Prostate gland (tissue), 2 donors: ENCODE measurements around the gene APOBEC4.

Source experiments
- POLR2A ChIP-seq: fragments of 450-650 bp; IDR thresholded peaks from one replicate; pipeline ENCODE4 v1.6.1; 2016; ENCODE audit warnings: antibody characterized with exemption, mild to moderate bottlenecking
- POLR2AphosphoS5 ChIP-seq: sonication (generic); formaldehyde crosslinking; IDR thresholded peaks from one replicate; pipeline ENCODE4 v1.6.1; 2017; ENCODE audit warnings: antibody characterized with exemption
- TF ChIP-seq, protein P1 (sequence below), 4 experiments: fragments of 200-600 bp in 2 of 4; fragments of 450-650 bp in 2 of 4; sonication (generic) in 2 of 4; IDR thresholded peaks; 1 replicate in 3 of 4; 2 replicates in 1 of 4; pipeline ENCODE4 v1.5.1; 2016 to 2019; ENCODE audit warnings: antibody characterized with exemption in 4 of 4, mild to moderate bottlenecking in 2 of 4, moderate library complexity in 2 of 4

DNA sequence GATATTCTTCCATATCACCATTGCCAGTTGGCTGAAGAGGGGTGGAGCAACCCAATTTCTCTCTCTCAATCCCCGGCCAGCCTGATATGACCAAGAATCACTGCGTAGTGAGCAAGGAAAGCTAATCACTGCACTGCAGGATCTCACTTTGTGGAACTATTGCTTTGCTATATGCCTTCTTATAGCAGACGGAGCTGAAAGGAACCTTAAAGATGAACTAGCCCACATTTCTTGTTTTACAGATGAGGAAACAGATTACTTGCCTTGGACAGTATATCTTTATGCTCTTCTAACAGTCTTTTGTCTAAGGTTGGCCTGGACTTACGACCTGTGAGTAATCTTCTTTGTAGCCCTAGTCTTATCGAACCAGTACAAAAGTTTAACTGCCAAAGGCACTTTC lies 7.6 kb downstream of the APOBEC4 start:
- TF ChIP-seq, protein P1, sequence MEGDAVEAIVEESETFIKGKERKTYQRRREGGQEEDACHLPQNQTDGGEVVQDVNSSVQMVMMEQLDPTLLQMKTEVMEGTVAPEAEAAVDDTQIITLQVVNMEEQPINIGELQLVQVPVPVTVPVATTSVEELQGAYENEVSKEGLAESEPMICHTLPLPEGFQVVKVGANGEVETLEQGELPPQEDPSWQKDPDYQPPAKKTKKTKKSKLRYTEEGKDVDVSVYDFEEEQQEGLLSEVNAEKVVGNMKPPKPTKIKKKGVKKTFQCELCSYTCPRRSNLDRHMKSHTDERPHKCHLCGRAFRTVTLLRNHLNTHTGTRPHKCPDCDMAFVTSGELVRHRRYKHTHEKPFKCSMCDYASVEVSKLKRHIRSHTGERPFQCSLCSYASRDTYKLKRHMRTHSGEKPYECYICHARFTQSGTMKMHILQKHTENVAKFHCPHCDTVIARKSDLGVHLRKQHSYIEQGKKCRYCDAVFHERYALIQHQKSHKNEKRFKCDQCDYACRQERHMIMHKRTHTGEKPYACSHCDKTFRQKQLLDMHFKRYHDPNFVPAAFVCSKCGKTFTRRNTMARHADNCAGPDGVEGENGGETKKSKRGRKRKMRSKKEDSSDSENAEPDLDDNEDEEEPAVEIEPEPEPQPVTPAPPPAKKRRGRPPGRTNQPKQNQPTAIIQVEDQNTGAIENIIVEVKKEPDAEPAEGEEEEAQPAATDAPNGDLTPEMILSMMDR (IDR thresholded peaks at IDR 0.05): no peak
- no peak for TF ChIP-seq POLR2A
- TF ChIP-seq POLR2AphosphoS5: no peak
